Keratinocyte (primary cell): ENCODE data around the gene LRRC46. TPM values are rescaled to one million over a fixed set of nuclear protein-coding genes. Genes with fewer than 3 reads are reported as not detected.

Source experiments
- DNase-seq: peaks from one replicate; pipeline ENCODE4 v3.0.0-alpha.2; 2011; ENCODE audit warnings: low read depth, missing footprints, low spot score
- FAIRE-seq: peaks from 2 replicates; lab custom pipeline; 2011; peaks lifted over from hg19 to GRCh38; lab: Jason Lieb, UNC
- H2AFZ ChIP-seq: 2 replicates; pipeline ENCODE4 v1.6.0; 2012; ENCODE audit warnings: low read length, control low read depth, inconsistent platforms; ENCODE audit not compliant: control insufficient read depth
- H3K27ac ChIP-seq: 2 replicates; pipeline ENCODE4 v1.5.1; 2011; ENCODE audit warnings: low read length; ENCODE audit not compliant: control insufficient read depth, insufficient read depth
- H3K27me3 ChIP-seq: 3 replicates; pipeline ENCODE4 v1.6.0; 2011; ENCODE audit warnings: low read length; ENCODE audit not compliant: control insufficient read depth, insufficient read depth; ENCODE audit errors: extremely low read depth
- H3K36me3 ChIP-seq, 2 experiments: 2 replicates in 1 of 2; 3 replicates in 1 of 2; pipeline ENCODE4 v1.5.1; 2011; ENCODE audit warnings: low read length in 2 of 2, mild to moderate bottlenecking in 1 of 2; ENCODE audit not compliant: control insufficient read depth in 2 of 2, insufficient read depth in 2 of 2; ENCODE audit errors: extremely low read depth in 1 of 2
- H3K4me1 ChIP-seq: 3 replicates; pipeline ENCODE4 v1.5.1; 2011; ENCODE audit warnings: low read length; ENCODE audit not compliant: control insufficient read depth, insufficient read depth; ENCODE audit errors: extremely low read depth
- H3K4me2 ChIP-seq: 3 replicates; pipeline ENCODE4 v1.6.0; 2011; ENCODE audit warnings: low read depth, low read length; ENCODE audit not compliant: control insufficient read depth, insufficient read depth; ENCODE audit errors: extremely low read depth
- H3K4me3 ChIP-seq, 3 experiments: fragments of 200-600 bp in 1 of 3; sonication (generic) in 1 of 3; 2 replicates in 2 of 3; 3 replicates in 1 of 3; pipeline ENCODE4 v1.5.1; 2011 to 2016; ENCODE audit warnings: low read length in 3 of 3, mild to moderate bottlenecking in 3 of 3, control low read depth in 2 of 3, inconsistent platforms in 1 of 3, low read depth in 1 of 3, mixed read lengths in 1 of 3, mixed run types in 1 of 3, moderate library complexity in 1 of 3; ENCODE audit not compliant: control insufficient read depth in 2 of 3, insufficient read depth in 2 of 3; ENCODE audit errors: extremely low read depth in 1 of 3
- H3K79me2 ChIP-seq: 2 replicates; pipeline ENCODE4 v1.6.0; 2012; ENCODE audit warnings: low read length; ENCODE audit not compliant: control insufficient read depth, insufficient read depth
- H3K9ac ChIP-seq: 3 replicates; pipeline ENCODE4 v1.6.0; 2011; ENCODE audit warnings: low read length; ENCODE audit not compliant: control insufficient read depth, insufficient read depth; ENCODE audit errors: extremely low read depth
- H3K9me1 ChIP-seq: 3 replicates; pipeline ENCODE4 v1.6.0; 2011; ENCODE audit warnings: low read length; ENCODE audit not compliant: control insufficient read depth, insufficient read depth; ENCODE audit errors: extremely low read depth
- H3K9me3 ChIP-seq: 2 replicates; pipeline ENCODE4 v1.5.1; 2012; ENCODE audit warnings: low read depth, low read length; ENCODE audit not compliant: control insufficient read depth
- H4K20me1 ChIP-seq: 3 replicates; pipeline ENCODE4 v1.6.0; 2011; ENCODE audit warnings: low read length; ENCODE audit not compliant: control insufficient read depth, insufficient read depth; ENCODE audit errors: extremely low read depth
- EZH2 ChIP-seq: IDR thresholded peaks from one replicate; pipeline ENCODE4 v1.6.1; 2012; ENCODE audit warnings: inconsistent platforms, mild to moderate bottlenecking, low read length, moderate library complexity
- dilution Hi-C: fragments of 300-500 bp; cut with MboI; formaldehyde crosslinking; loops from one replicate; pipeline ENCODE4 v1.7.0; 2020; ENCODE audit warnings: low sequenced_read_pairs; ENCODE audit not compliant: extremely low pct_ligation_motif_present
- polyA plus RNA-seq, 5 experiments: library from polyadenylated mRNA; depleted of rRNA in 3 of 5; stranded (reverse) in 3 of 5; stranded (forward) in 1 of 5; unstranded in 1 of 5; fragments of >200 nt; gene quantifications; 1 replicate in 1 of 5; 2 replicates in 3 of 5; 3 replicates in 1 of 5; pipeline versions ENCODE4 v1.2.1 to v1.2.3, GENCODE V29; 2011 to 2012; ENCODE audit warnings: missing spikeins in 2 of 5, low read depth in 1 of 5, low replicate concordance in 1 of 5
- TF ChIP-seq, protein P1 (sequence below), 3 experiments: IDR thresholded peaks in 1 of 3; conservative IDR thresholded peaks in 1 of 3; optimal IDR thresholded peaks in 1 of 3; 2 replicates in 2 of 3; 3 replicates in 1 of 3; pipeline versions ENCODE3 to v1.5.1; 2011; ENCODE audit warnings: low read length in 3 of 3, mild to moderate bottlenecking in 3 of 3, moderate library complexity in 2 of 3, control low read depth in 1 of 3, inconsistent platforms in 1 of 3; ENCODE audit not compliant: insufficient read depth in 2 of 3; ENCODE audit errors: extremely low read depth in 1 of 3

LRRC46 gene
- polyA plus RNA-seq, 1 donor (not counting 4 experiments of a cell fraction or from before 2014, with no cell fraction given): 0.43 TPM

DNA sequence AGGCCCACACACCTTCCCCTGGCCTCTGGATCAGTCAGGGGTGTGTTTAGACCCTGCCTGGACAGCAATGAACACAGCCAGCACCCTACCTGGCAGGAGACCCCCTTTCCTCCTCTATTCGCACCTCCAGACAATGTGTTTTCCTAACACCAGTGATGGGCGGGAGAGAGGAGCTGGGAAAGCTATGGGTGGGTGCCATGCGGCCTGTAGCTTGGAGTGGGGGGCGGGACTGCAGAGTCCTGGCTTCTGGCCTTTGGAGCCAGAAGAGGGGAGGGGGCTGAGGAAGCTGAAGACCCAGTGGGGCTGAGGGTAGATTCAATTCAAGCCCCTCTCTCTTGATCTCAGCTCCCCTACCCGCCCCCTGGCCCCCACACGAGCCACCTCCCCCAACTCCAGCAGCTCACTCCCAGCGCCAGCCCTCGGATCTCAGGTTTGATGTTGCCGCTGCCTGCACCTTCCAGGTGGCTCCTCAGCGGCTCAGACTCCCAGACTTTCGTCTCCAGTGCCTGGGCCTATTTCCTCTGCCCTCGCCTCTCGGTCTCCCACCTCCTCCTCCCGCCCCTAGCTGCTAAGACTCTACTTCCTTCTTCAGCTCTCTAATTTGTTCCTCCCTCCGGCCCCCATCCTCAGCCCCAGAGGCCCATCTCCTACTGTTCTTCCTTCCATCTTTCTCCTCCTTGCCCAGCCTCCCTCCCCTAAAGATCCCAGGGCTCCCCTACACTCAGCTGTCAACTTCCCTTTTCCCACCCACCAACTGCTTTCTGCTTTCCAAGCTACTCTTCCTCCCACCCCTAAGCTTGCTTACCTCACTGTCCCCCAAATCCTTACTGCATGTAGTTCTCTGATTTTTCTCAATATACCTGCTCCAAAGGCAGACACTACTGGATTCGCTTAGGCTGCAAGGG is 26.3 kb downstream of the LRRC46 start:
- no peak overlapping the region for H3K4me2 ChIP-seq
- H3K9ac ChIP-seq: no peak overlapping the region
- peaks cover 5% of the 10 kb centered on the region for H3K4me1 ChIP-seq
- H3K9me3 ChIP-seq: no peaks in the 10 kb centered on the region
- TF ChIP-seq EZH2: no peak
- TF ChIP-seq, protein P1, sequence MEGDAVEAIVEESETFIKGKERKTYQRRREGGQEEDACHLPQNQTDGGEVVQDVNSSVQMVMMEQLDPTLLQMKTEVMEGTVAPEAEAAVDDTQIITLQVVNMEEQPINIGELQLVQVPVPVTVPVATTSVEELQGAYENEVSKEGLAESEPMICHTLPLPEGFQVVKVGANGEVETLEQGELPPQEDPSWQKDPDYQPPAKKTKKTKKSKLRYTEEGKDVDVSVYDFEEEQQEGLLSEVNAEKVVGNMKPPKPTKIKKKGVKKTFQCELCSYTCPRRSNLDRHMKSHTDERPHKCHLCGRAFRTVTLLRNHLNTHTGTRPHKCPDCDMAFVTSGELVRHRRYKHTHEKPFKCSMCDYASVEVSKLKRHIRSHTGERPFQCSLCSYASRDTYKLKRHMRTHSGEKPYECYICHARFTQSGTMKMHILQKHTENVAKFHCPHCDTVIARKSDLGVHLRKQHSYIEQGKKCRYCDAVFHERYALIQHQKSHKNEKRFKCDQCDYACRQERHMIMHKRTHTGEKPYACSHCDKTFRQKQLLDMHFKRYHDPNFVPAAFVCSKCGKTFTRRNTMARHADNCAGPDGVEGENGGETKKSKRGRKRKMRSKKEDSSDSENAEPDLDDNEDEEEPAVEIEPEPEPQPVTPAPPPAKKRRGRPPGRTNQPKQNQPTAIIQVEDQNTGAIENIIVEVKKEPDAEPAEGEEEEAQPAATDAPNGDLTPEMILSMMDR (optimal IDR thresholded peaks at IDR 0.05 in 1 of 3, IDR thresholded peaks at IDR 0.05 in 1 of 3, conservative IDR thresholded peaks at IDR 0.05 in 1 of 3; ENCODE audit: extremely low read depth in 1 of 3, insufficient read depth in 2 of 3, low read length in 3 of 3): no peak
- no peaks in the 10 kb centered on the region for H3K79me2 ChIP-seq
- H2AFZ ChIP-seq: no peak overlapping the region
- H3K27ac ChIP-seq: no peak overlapping the region
- dilution Hi-C loops: no loop called here
- DNase-seq (no peak), FAIRE-seq (no peak)
- no peaks in the 10 kb centered on the region for H3K9me1 ChIP-seq
- no peaks in the 10 kb centered on the region for H3K36me3 ChIP-seq
- peaks cover 34% of the 10 kb centered on the region for H3K27me3 ChIP-seq
- no peak overlapping the region for H3K4me3 ChIP-seq
- no peaks in the 10 kb centered on the region for H4K20me1 ChIP-seq

DNA sequence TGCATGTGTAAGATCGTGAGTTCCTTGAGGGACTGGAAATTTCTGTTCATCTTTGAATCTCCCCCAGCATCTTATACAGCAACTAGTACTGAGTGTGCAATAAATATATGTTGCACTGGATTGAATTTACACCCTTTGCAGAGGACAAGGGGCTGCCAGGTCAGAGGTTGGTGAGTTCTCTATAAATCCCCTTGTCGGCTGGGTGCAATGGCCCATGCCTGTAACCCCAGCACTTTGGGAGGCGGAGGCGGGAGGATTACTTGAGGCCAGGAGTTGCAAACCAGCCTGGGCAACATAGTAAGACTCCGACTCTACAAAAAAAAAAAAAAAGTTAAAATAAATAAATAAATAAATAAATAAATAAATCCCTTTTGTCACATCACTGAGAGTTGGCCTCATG is 28.9 kb downstream of the LRRC46 start:
- Histone ChIP-seq H3K36me3 (no peaks in the 10 kb centered on the region), H3K9ac (no peak overlapping the region), H3K27me3 (peaks cover 10% of the 10 kb centered on the region), H3K79me2 (no peaks in the 10 kb centered on the region), H3K4me3 (no peak overlapping the region), H3K27ac (no peak overlapping the region), H3K9me3 (no peaks in the 10 kb centered on the region), H4K20me1 (no peaks in the 10 kb centered on the region), H2AFZ (no peak overlapping the region), H3K9me1 (no peaks in the 10 kb centered on the region), H3K4me2 (no peak overlapping the region), H3K4me1 (peaks cover 24% of the 10 kb centered on the region)
- FAIRE-seq: no peak
- DNase-seq: no peak
- dilution Hi-C loops: no loop called here
- TF ChIP-seq, protein P1 (optimal IDR thresholded peaks at IDR 0.05 in 1 of 3, IDR thresholded peaks at IDR 0.05 in 1 of 3, conservative IDR thresholded peaks at IDR 0.05 in 1 of 3; ENCODE audit: extremely low read depth in 1 of 3, insufficient read depth in 2 of 3, low read length in 3 of 3): no peak
- no peak for TF ChIP-seq EZH2
